ENCODE results near the gene PLCD1. TPM values are rescaled to one million over a fixed set of nuclear protein-coding genes. Genes with fewer than 3 reads are reported as not detected.
"Not testable (repeated sequence)": the region's sequence is repeated elsewhere in the genome, so short reads cannot be mapped to it uniquely, and the experiment has no call there.

The PLCD1 gene
- polyA plus RNA-seq (2013, experiment 1 of 2; ENCODE audit: insufficient read length): 12.9 TPM
- 16.3 TPM for polyA plus RNA-seq (2013, experiment 2 of 2; ENCODE audit: insufficient read length)

GRCh38 chr3:38029400-38030125 is at the start of gene PLCD1:
Gene PLCD1 (minus strand): TSS chr3:38029642. CDS start chr3:38029539, 103 bp downstream.
- peak; percentile 78 for DNase-seq

GRCh38 chr3:38077073-38077472 is 47.6 kb upstream of the PLCD1 start:
- not testable (repeated sequence) for DNase-seq

- no peak for DNase-seq
Measured at GRCh38 chr3:38070013-38070412, 40.6 kb upstream of the PLCD1 start.

- no peak for DNase-seq
Measured at GRCh38 chr3:38067508-38068233, 38.2 kb upstream of the PLCD1 start.

GRCh38 chr3:38064453-38064852 is 35.0 kb upstream of the PLCD1 start:
- not testable (repeated sequence) for DNase-seq

GRCh38 chr3:38062809-38063208 is 33.4 kb upstream of the PLCD1 start:
- no peak for DNase-seq

GRCh38 chr3:38059591-38059990 is 30.1 kb upstream of the PLCD1 start:
- no peak for DNase-seq

- no peak for DNase-seq
Measured at GRCh38 chr3:38059148-38059547, 29.7 kb upstream of the PLCD1 start.

GRCh38 chr3:38054499-38055001 is 25.1 kb upstream of the PLCD1 start:
- peak; percentile 26 for DNase-seq

GRCh38 chr3:38053813-38054498 is 24.5 kb upstream of the PLCD1 start:
- not testable (repeated sequence) for DNase-seq

- not testable (repeated sequence) for DNase-seq
Measured at GRCh38 chr3:38053286-38053685, 23.8 kb upstream of the PLCD1 start.

GRCh38 chr3:38051131-38051530 is 21.7 kb upstream of the PLCD1 start:
- DNase-seq: no peak

- no peak for DNase-seq
Measured at GRCh38 chr3:38049358-38050126, 20.1 kb upstream of the PLCD1 start.

GRCh38 chr3:38047896-38048295 is 18.5 kb upstream of the PLCD1 start:
- no peak for DNase-seq

GRCh38 chr3:38046821-38047220 is 17.4 kb upstream of the PLCD1 start:
- DNase-seq: no peak

GRCh38 chr3:38046027-38046426 is 16.6 kb upstream of the PLCD1 start:
- DNase-seq: no peak

- DNase-seq: no peak
Measured at GRCh38 chr3:38043486-38043885, 14.0 kb upstream of the PLCD1 start.

- no peak for DNase-seq
Measured at GRCh38 chr3:38040401-38040800, 11.0 kb upstream of the PLCD1 start.

GRCh38 chr3:38039899-38040261 is 10.4 kb upstream of the PLCD1 start:
- peak; percentile 37 for DNase-seq

GRCh38 chr3:38039101-38039898 is 9.9 kb upstream of the PLCD1 start, which contains the start of gene DLEC1:
Gene DLEC1 (plus strand): TSS chr3:38039208. CDS start chr3:38039226, 18 bp downstream.
- DNase-seq: peak; percentile 65

GRCh38 chr3:38038447-38038911 is 9.0 kb upstream of the PLCD1 start:
- DNase-seq: no peak

Data from fibroblast of skin of back (primary cell).